ENCODE measurements around the gene TLX2. TPM values are rescaled to one million over a fixed set of nuclear protein-coding genes. Genes with fewer than 3 reads are reported as not detected.

TLX2 gene
- total RNA-seq, 2 experiments from 2014 or later, result 0.52 to 0.94 TPM

GRCh38 chr2:74537140-74537539, 22.9 kb downstream of the TLX2 start:
- Mint-ChIP-seq H3K36me3 (peaks cover 13% of the 10 kb centered on the region), H3K4me3 (no peak overlapping the region), H3K27ac (no peak overlapping the region), H3K27me3 (peaks cover 18% of the 10 kb centered on the region), H3K4me1 (ENCODE audit: low read depth) (peaks cover 4% of the 10 kb centered on the region), H3K9me3 (no peaks in the 10 kb centered on the region)
- POLR2A ChIA-PET, result no interaction called here
- CTCF ChIA-PET, result no interaction called here
- intact Hi-C loops (cut with micrococcal nuclease), result no loop called here
- DNase-seq, result no peak

DNA sequence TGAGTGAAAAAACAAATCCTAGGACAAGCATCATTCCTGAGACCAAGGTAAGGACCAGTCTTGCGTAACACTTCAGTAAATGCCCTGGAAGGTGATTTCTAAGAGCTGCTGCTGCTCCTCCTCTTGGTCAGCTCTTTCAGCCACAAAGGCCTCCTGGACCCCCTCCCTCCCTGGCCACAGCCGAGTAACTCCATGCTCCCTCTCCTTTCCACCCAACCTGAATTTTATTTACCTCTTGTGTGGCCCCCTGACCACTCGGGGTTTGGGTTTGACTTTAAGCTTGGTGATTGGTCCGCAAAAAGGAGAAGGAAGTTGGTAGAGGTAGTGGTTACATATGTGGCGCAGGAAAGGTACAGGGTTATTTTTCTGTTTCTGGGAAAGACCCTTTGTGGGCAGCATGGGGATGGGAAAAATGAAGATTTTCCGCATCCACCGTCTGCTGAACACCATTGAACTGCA, 24.7 kb downstream of the TLX2 start:
- no peaks in the 10 kb centered on the region for H3K4me1 Mint-ChIP-seq (ENCODE audit: low read depth)
- intact Hi-C loops (cut with micrococcal nuclease), result no loop called here
- DNase-seq, result no peak
- ChIA-PET CTCF (interaction anchor here (1.1 to 1.5 kb wide), 2 partner anchors 48 to 57 kb away, joined by 3 to 6 read pairs; no protein-coding TSS in a partner anchor), POLR2A (no interaction called here)
- H3K36me3 Mint-ChIP-seq, result peaks cover under 1% of the 10 kb centered on the region
- H3K27ac Mint-ChIP-seq, result no peak overlapping the region
- no peak overlapping the region for H3K4me3 Mint-ChIP-seq
- H3K9me3 Mint-ChIP-seq, result no peaks in the 10 kb centered on the region
- peaks cover 22% of the 10 kb centered on the region for H3K27me3 Mint-ChIP-seq

DNA sequence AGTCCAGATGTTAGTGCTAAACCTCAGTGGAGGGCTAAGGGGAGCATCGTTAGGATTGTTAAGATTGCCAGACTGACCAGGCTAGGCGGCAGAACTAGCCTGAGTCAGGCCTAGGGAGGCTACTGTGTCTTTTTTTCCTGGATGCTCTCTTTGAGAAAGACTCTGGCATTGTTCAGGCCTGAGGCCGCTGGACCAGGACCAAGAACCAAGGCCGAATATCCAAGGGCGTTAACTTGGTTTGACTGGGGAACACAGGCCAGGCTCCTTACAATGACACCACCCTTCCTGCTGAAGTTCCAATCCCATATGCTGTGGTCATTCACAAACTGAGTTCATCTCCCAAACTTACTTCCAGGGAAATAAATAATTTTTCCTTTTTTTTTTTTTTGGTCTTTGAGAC, 26.0 kb downstream of the TLX2 start:
- intact Hi-C loops (cut with micrococcal nuclease), result no loop called here
- ChIA-PET CTCF (no interaction called here), POLR2A (no interaction called here)
- Mint-ChIP-seq H3K9me3 (no peaks in the 10 kb centered on the region), H3K27me3 (peaks cover 22% of the 10 kb centered on the region), H3K36me3 (no peaks in the 10 kb centered on the region), H3K27ac (no peak overlapping the region), H3K4me1 (ENCODE audit: low read depth) (no peaks in the 10 kb centered on the region), H3K4me3 (no peak overlapping the region)
- DNase-seq, result no peak

- Mint-ChIP-seq H3K27me3 (peaks cover 24% of the 10 kb centered on the region), H3K4me3 (no peak overlapping the region), H3K27ac (no peak overlapping the region), H3K9me3 (no peaks in the 10 kb centered on the region), H3K4me1 (ENCODE audit: low read depth) (no peaks in the 10 kb centered on the region), H3K36me3 (no peaks in the 10 kb centered on the region)
- POLR2A ChIA-PET, result no interaction called here
- DNase-seq, result no peak
- CTCF ChIA-PET, result interaction anchor here (1.0 to 1.1 kb wide), 2 partner anchors 42 to 46 kb away, joined by 3 to 4 read pairs; no protein-coding TSS in a partner anchor
- intact Hi-C loops (cut with micrococcal nuclease), result no loop called here
Measured at GRCh38 chr2:74542978-74543377, 28.7 kb downstream of the TLX2 start.

DNA sequence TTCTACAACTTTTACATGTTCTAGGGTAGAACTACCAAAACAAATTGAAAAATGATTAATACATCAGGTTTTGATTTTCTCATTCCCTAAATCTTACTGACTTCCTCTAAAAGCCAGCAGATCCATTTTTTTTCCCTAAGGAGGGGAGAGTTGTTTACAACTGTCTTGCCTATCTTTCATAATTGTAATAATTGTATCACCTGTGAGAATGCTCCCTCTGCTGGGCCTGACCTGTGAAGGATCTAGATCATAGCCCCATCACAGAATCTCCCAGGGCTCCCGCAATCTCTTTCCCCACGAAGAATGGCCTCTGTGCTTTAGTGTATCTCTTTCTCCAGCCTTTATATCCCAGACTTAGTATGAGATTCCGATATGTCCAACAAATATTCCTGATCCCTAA, 30.4 kb downstream of the TLX2 start:
- no peaks in the 10 kb centered on the region for H3K36me3 Mint-ChIP-seq
- ChIA-PET CTCF (interaction anchor here (0.6 to 2.5 kb wide), 6 partner anchors 10 to 62 kb away, joined by 3 to 7 read pairs (median 4); partner anchors contain the start of genes CCDC142, DOK1, LOXL3 and TTC31), POLR2A (interaction anchor here (1.3 kb wide), 1 partner anchor 13 kb away, joined by 3 read pairs; no protein-coding TSS in a partner anchor)
- peaks cover 6% of the 10 kb centered on the region for H3K4me1 Mint-ChIP-seq (ENCODE audit: low read depth)
- no peaks in the 10 kb centered on the region for H3K9me3 Mint-ChIP-seq
- H3K27ac Mint-ChIP-seq, result no peak overlapping the region
- no peak overlapping the region for H3K4me3 Mint-ChIP-seq
- intact Hi-C loops (cut with micrococcal nuclease), result no loop called here
- peaks cover 21% of the 10 kb centered on the region for H3K27me3 Mint-ChIP-seq
- DNase-seq, result no peak

DNA sequence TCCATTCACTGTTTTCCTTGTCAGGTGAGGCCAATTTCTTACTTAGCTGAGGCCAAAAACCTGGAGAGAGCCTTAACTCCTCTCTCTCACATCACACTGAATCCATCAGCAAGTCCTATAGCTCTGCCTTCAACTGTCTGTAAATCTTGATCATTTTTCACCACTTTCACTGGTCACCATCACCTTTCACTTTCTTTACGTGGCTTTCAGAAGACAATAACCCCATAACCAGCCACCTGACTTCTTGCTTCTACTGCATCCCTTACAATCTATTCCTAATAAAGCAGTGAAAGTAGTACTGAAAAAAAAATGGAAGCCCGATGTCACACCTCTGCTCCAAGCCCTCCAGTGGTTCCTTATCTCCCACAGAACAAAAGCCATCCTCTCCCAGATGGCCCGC, 31.8 kb downstream of the TLX2 start:
- ChIA-PET CTCF (interaction anchor here (1.9 to 2.5 kb wide), 2 partner anchors 30 to 42 kb away, joined by 5 to 7 read pairs; no protein-coding TSS in a partner anchor), POLR2A (interaction anchor here (1.3 kb wide), 1 partner anchor 14 kb away, joined by 3 read pairs; no protein-coding TSS in a partner anchor)
- Mint-ChIP-seq H3K27me3 (peaks cover 26% of the 10 kb centered on the region), H3K9me3 (no peaks in the 10 kb centered on the region), H3K27ac (no peak overlapping the region), H3K4me3 (no peak overlapping the region), H3K4me1 (ENCODE audit: low read depth) (peaks cover 6% of the 10 kb centered on the region), H3K36me3 (no peaks in the 10 kb centered on the region)
- intact Hi-C loops (cut with micrococcal nuclease), result no loop called here
- DNase-seq, result no peak

DNA sequence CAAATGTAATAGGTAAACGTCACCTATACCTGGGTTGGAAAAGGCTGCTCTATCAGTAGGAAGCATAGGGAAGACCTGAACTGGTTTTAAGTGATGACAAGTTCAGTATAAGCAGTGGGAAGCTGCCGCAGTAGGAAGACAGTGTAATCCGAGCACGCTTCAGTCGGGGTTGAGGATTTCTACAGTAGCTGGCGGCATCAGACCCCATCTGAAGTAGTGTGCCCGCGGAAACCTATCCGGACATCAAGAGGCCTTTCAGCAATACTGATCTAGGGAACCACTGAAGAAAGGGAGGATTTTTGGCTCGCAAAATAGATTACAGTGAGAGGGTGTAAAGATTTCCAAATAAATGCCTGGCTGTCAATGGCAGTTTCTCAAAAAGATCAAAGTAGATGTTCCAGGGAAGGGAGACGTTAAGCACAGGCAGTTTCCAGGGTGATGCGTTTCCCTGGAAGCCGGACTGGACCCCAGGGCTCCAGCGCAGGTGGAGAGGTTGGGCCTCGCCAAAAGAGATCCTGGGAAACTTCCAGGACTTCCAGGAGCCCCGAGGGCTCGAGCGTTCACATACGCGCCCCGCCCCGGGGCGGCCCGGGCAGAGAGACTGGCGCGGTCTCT, 34.1 kb downstream of the TLX2 start:
- CTCF ChIA-PET, result interaction anchor here (0.5 kb wide), 1 partner anchor 398 kb away, joined by 5 read pairs; no protein-coding TSS in a partner anchor
- H3K36me3 Mint-ChIP-seq, result no peaks in the 10 kb centered on the region
- H3K27me3 Mint-ChIP-seq, result peaks cover 21% of the 10 kb centered on the region
- POLR2A ChIA-PET, result no interaction called here
- no peak overlapping the region for H3K27ac Mint-ChIP-seq
- H3K4me3 Mint-ChIP-seq, result peak overlapping the region; percentile 66
- intact Hi-C loops (cut with micrococcal nuclease), result no loop called here
- no peak for DNase-seq
- H3K9me3 Mint-ChIP-seq, result no peaks in the 10 kb centered on the region
- H3K4me1 Mint-ChIP-seq (ENCODE audit: low read depth), result peaks cover 8% of the 10 kb centered on the region

- CTCF ChIA-PET, result interaction anchor here (1.0 to 2.0 kb wide), 2 partner anchors 40 to 66 kb away, joined by 3 to 4 read pairs; partner anchors contain the start of genes CCDC142 and TTC31
- intact Hi-C loops (cut with micrococcal nuclease), result no loop called here
- no peaks in the 10 kb centered on the region for H3K36me3 Mint-ChIP-seq
- H3K4me1 Mint-ChIP-seq (ENCODE audit: low read depth), result peaks cover 11% of the 10 kb centered on the region
- POLR2A ChIA-PET, result no interaction called here
- no peaks in the 10 kb centered on the region for H3K9me3 Mint-ChIP-seq
- DNase-seq, result peak; percentile 52
- H3K27ac Mint-ChIP-seq, result no peak overlapping the region
- H3K4me3 Mint-ChIP-seq, result peak overlapping the region; percentile 55
- peaks cover 21% of the 10 kb centered on the region for H3K27me3 Mint-ChIP-seq
Measured at GRCh38 chr2:74548900-74549826, 34.9 kb downstream of the TLX2 start.

DNA sequence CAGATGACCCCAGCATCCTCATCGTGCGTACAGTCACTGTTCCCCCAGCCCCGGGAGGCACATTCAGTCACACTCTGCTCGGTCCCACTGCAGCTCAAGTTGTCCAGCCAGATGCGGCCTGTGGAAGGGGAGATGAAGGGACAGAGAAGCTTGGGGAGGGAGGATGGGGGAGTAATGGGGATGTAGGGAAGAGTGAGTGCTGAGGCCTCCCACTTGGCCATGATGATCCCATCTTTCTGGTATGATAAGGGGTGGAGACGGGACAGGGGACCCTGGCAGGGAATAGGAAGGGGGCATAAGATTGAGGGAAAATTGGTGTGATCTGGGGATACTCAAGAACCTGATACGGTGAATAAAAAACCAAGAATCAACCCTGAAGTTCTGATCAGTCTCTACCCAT, 36.0 kb downstream of the TLX2 start:
- POLR2A ChIA-PET, result no interaction called here
- CTCF ChIA-PET, result interaction anchor here (1.0 to 2.0 kb wide), 2 partner anchors 39 to 68 kb away, joined by 3 to 4 read pairs; partner anchors contain the start of genes CCDC142 and TTC31
- Mint-ChIP-seq H3K9me3 (no peaks in the 10 kb centered on the region), H3K27me3 (peaks cover 21% of the 10 kb centered on the region), H3K4me1 (ENCODE audit: low read depth) (peaks cover 11% of the 10 kb centered on the region), H3K27ac (no peak overlapping the region), H3K4me3 (peak overlapping the region; percentile 12), H3K36me3 (no peaks in the 10 kb centered on the region)
- DNase-seq, result no peak
- intact Hi-C loops (cut with micrococcal nuclease), result no loop called here

DNA sequence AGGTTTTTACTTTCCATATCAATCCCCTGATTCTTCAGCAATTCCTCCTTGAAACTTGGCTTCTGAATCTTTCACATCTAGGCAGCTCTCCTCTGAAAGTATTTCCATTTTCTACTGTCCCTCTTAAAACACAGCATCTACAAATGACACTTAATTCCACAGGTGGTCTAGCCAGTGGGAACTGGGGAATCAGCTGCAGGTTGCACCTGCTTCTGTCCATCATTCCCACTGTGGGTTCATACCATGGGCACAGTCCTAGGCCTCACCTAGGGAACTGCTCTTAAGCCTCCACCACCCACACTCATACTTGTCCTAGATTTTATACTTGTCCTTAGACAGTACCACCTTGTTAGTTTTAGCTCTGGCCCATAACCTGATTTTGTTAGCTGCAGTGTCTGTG, 37.3 kb downstream of the TLX2 start:
- Mint-ChIP-seq H3K27ac (no peak overlapping the region), H3K9me3 (no peaks in the 10 kb centered on the region), H3K4me1 (ENCODE audit: low read depth) (peaks cover 14% of the 10 kb centered on the region), H3K4me3 (no peak overlapping the region), H3K27me3 (peaks cover 19% of the 10 kb centered on the region), H3K36me3 (peaks cover 4% of the 10 kb centered on the region)
- DNase-seq, result no peak
- CTCF ChIA-PET, result interaction anchor here (2.0 kb wide), 1 partner anchor 38 kb away, joined by 4 read pairs; no protein-coding TSS in a partner anchor
- POLR2A ChIA-PET, result no interaction called here
- intact Hi-C loops (cut with micrococcal nuclease), result no loop called here

- H3K9me3 Mint-ChIP-seq, result no peaks in the 10 kb centered on the region
- peaks cover 4% of the 10 kb centered on the region for H3K36me3 Mint-ChIP-seq
- ChIA-PET POLR2A (interaction anchor here (1.8 kb wide), 1 partner anchor 15 kb away, joined by 5 read pairs; no protein-coding TSS in a partner anchor), CTCF (no interaction called here)
- H3K4me1 Mint-ChIP-seq (ENCODE audit: low read depth), result peaks cover 14% of the 10 kb centered on the region
- H3K27me3 Mint-ChIP-seq, result peaks cover 18% of the 10 kb centered on the region
- no peak overlapping the region for H3K4me3 Mint-ChIP-seq
- intact Hi-C loops (cut with micrococcal nuclease), result no loop called here
- no peak overlapping the region for H3K27ac Mint-ChIP-seq
- no peak for DNase-seq
Measured at GRCh38 chr2:74551942-74552913, 38.0 kb downstream of the TLX2 start.
